AG04449 (cell line): ENCODE measurements around the gene HOXD3.

Source experiments
- CTCF ChIA-PET: fragments of 350-600 bp; formaldehyde crosslinking; extraction: SDS; loops from one replicate; lab custom pipeline; 2021; ENCODE audit warnings: antibody characterized with exemption; lab: Yijun Ruan, JAX
- POLR2A ChIA-PET: fragments of 400-600, 350-600 bp; formaldehyde crosslinking; extraction: SDS; loops from one replicate; lab custom pipeline; 2020; ENCODE audit warnings: antibody characterized with exemption, inconsistent platforms; lab: Yijun Ruan, JAX
- DNase-seq: peaks from one replicate; pipeline ENCODE4 v3.0.0-alpha.2; 2010; ENCODE audit warnings: low read depth, low spot score
- H3K4me3 ChIP-seq: 2 replicates; pipeline ENCODE4 v1.5.1; 2011; ENCODE audit warnings: low read depth, mild to moderate bottlenecking, control low read depth, low read length
- CTCF ChIP-seq: IDR thresholded peaks from one replicate; pipeline ENCODE4 v1.5.1; 2011; ENCODE audit warnings: mild to moderate bottlenecking, moderate library complexity, low read length, control low read depth, inconsistent platforms; ENCODE audit not compliant: insufficient read depth; ENCODE audit errors: missing control alignments

The HOXD3 gene

GRCh38 chr2:176140513-176141317 is 16.4 kb upstream of the HOXD3 start:
- CTCF ChIA-PET, result interaction anchor here (0.6 to 30.2 kb wide), 62 partner anchors 12 to 1124 kb away, joined by 3 to 1421 read pairs (median 4); partner anchors contain the start of genes HOXD3, HOXD4, HOXD8 and MTX2
- peak; percentile 98 for TF ChIP-seq CTCF
- POLR2A ChIA-PET, result interaction anchor here (0.6 to 2.1 kb wide), 6 partner anchors 9 to 589 kb away, joined by 3 to 16 read pairs (median 4); no protein-coding TSS in a partner anchor
- no peak for DNase-seq
- peak overlapping the region; percentile 71 for H3K4me3 ChIP-seq

- POLR2A ChIA-PET, result no interaction called here
- H3K4me3 ChIP-seq, result no peak overlapping the region
- CTCF ChIA-PET, result interaction anchor here (5.1 to 30.2 kb wide), 6 partner anchors 13 to 501 kb away, joined by 49 to 1421 read pairs (median 157); partner anchors contain the start of genes HOXD3, HOXD4 and HOXD8
- TF ChIP-seq CTCF, result no peak
- no peak for DNase-seq
Measured at GRCh38 chr2:176142281-176142680, 14.8 kb upstream of the HOXD3 start.

GRCh38 chr2:176145085-176145969 is 11.8 kb upstream of the HOXD3 start:
- ChIA-PET CTCF (interaction anchor here (1.2 to 30.2 kb wide), 7 partner anchors 10 to 497 kb away, joined by 3 to 1421 read pairs (median 20); partner anchors contain the start of genes HOXD3 and HOXD4), POLR2A (interaction anchor here (0.6 kb wide), 1 partner anchor 12 kb away, joined by 3 read pairs; the partner anchor contains the start of gene HOXD3)
- no peak for TF ChIP-seq CTCF
- H3K4me3 ChIP-seq, result no peak overlapping the region
- no peak for DNase-seq

- TF ChIP-seq CTCF, result no peak
- no peak overlapping the region for H3K4me3 ChIP-seq
- POLR2A ChIA-PET, result no interaction called here
- CTCF ChIA-PET, result interaction anchor here (1.2 to 30.2 kb wide), 6 partner anchors 9 to 497 kb away, joined by 3 to 1421 read pairs (median 105); partner anchors contain the start of genes HOXD3 and HOXD4
- DNase-seq, result no peak
Measured at GRCh38 chr2:176146101-176146500, 11.0 kb upstream of the HOXD3 start.

GRCh38 chr2:176146645-176147044 is 10.5 kb upstream of the HOXD3 start:
- CTCF ChIA-PET, result interaction anchor here (2.7 to 30.2 kb wide), 4 partner anchors 9 to 496 kb away, joined by 20 to 1421 read pairs (median 252); partner anchors contain the start of genes HOXD3 and HOXD4
- H3K4me3 ChIP-seq, result no peak overlapping the region
- TF ChIP-seq CTCF, result no peak
- DNase-seq, result no peak
- POLR2A ChIA-PET, result no interaction called here
